K562 (cell line): ENCODE data around the gene HMCN1. TPM values are rescaled to one million over a fixed set of nuclear protein-coding genes. Genes with fewer than 3 reads are reported as not detected.

ENCODE experiments used
- ATAC-seq: fragments of 200-7000 bp; cut with Tn5 transposase; 3 replicates; pipeline ENCODE4 v1.9.1; 2020; ENCODE audit warnings: moderate library complexity
- BruUV-seq: library from RNA; stranded (reverse); fragments of 400-500 nt; replicated peaks from 2 replicates; lab custom pipeline; 2021; lab: Mats Ljungman, UMichigan
- CTCF ChIA-PET: fragments of 300-600 bp; formaldehyde crosslinking; extraction: SDS; loops from one replicate; lab custom pipeline; 2021; ENCODE audit warnings: low intra/inter-chr PET ratio; lab: Yijun Ruan, JAX
- POLR2A ChIA-PET: fragments of 300-600, 350-650 bp; sonication (Branson Sonifier 250); formaldehyde crosslinking; extraction: SDS; loops from one replicate; lab custom pipeline; 2021; ENCODE audit warnings: antibody characterized with exemption, inconsistent platforms; lab: Yijun Ruan, JAX
- DNase-seq, 4 experiments: peaks; one replicate each; pipeline versions ENCODE4 v3.0.0 to v3.0.0-alpha.2; 2011 to 2018; ENCODE audit warnings: low spot score in 3 of 4, mixed read lengths in 3 of 4; ENCODE audit errors: extremely low read depth in 1 of 4
- FAIRE-seq: peaks from 2 replicates; lab custom pipeline; 2011; peaks lifted over from hg19 to GRCh38; lab: Jason Lieb, UNC
- H2AFZ ChIP-seq: 2 replicates; pipeline ENCODE4 v1.6.0; 2011; ENCODE audit warnings: low read depth, low read length, control low read depth, inconsistent platforms
- H3K27ac ChIP-seq: fragments of 200-600 bp; 3 replicates; pipeline ENCODE4 v1.8.0; 2011; ENCODE audit warnings: low read depth, mild to moderate bottlenecking, control low read depth, inconsistent platforms, low read length, moderate library complexity, mixed read lengths; ENCODE audit errors: extremely low read depth
- H3K27me3 ChIP-seq, 2 experiments: fragments of 300-600 bp in 1 of 2; 2 replicates in 1 of 2; 3 replicates in 1 of 2; pipeline versions ENCODE4 v1.6.0 to v1.8.0; 2011; ENCODE audit warnings: inconsistent platforms in 2 of 2, low read length in 2 of 2, mild to moderate bottlenecking in 1 of 2, mixed read lengths in 1 of 2, moderate library complexity in 1 of 2; ENCODE audit not compliant: control insufficient read depth in 2 of 2, insufficient read depth in 2 of 2
- H3K36me3 ChIP-seq: fragments of 300-600 bp; 3 replicates; pipeline ENCODE4 v1.8.0; 2011; ENCODE audit warnings: mild to moderate bottlenecking, low read length, inconsistent platforms; ENCODE audit not compliant: control insufficient read depth, insufficient read depth
- H3K4me1 ChIP-seq, 2 experiments: fragments of 200-600 bp in 1 of 2; replicated peaks in 1 of 2; 2 replicates in 1 of 2; 3 replicates in 1 of 2; pipeline versions ENCODE4 v1.5.1 to v1.8.0; 2011; ENCODE audit warnings: inconsistent platforms in 2 of 2, low read length in 2 of 2, mild to moderate bottlenecking in 1 of 2, mixed read lengths in 1 of 2, moderate library complexity in 1 of 2; ENCODE audit not compliant: control insufficient read depth in 2 of 2, insufficient read depth in 2 of 2
- H3K4me2 ChIP-seq: 2 replicates; pipeline ENCODE4 v1.6.1; 2011; ENCODE audit warnings: low read length, control low read depth, inconsistent platforms, mixed read lengths; ENCODE audit not compliant: insufficient read depth
- H3K4me3 ChIP-seq: fragments of 200-600 bp; sonication (generic), shearing (Covaris generic); 2 replicates; pipeline ENCODE4 v1.5.1; 2016; ENCODE audit warnings: control low read depth, inconsistent platforms
- H3K79me2 ChIP-seq: fragments of 200-600 bp; 3 replicates; pipeline ENCODE4 v1.8.0; 2011; ENCODE audit warnings: low read length, inconsistent platforms; ENCODE audit not compliant: control insufficient read depth, insufficient read depth
- H3K9ac ChIP-seq, 2 experiments: 2 replicates each; pipeline versions ENCODE4 v1.6.0 to v1.6.1; 2011; ENCODE audit warnings: low read depth in 2 of 2, low read length in 2 of 2, control low read depth in 1 of 2, inconsistent platforms in 1 of 2, mild to moderate bottlenecking in 1 of 2, mixed read lengths in 1 of 2; ENCODE audit not compliant: insufficient read depth in 1 of 2
- H3K9me1 ChIP-seq: one replicate; pipeline ENCODE4 v1.6.0; 2011; ENCODE audit warnings: inconsistent platforms, mild to moderate bottlenecking, low read length, moderate library complexity; ENCODE audit not compliant: control insufficient read depth, insufficient read depth
- H3K9me3 ChIP-seq: replicated peaks from 2 replicates; pipeline ENCODE4 v1.5.1; 2011; ENCODE audit warnings: low read depth, low read length, inconsistent platforms; ENCODE audit not compliant: control insufficient read depth, insufficient read depth
- H4K20me1 ChIP-seq: replicated peaks from 2 replicates; pipeline ENCODE4 v1.6.1; 2011; ENCODE audit warnings: low read length, inconsistent platforms, mixed read lengths; ENCODE audit not compliant: control insufficient read depth, insufficient read depth
- CHD2 ChIP-seq: IDR thresholded peaks from 2 replicates; pipeline ENCODE4 v1.6.1; 2011; ENCODE audit warnings: low read depth, low read length
- FOXA1 ChIP-seq: fragments of 450-650 bp; IDR thresholded peaks from 2 replicates; pipeline ENCODE4 v1.6.1; 2016; ENCODE audit warnings: mild to moderate bottlenecking, borderline replicate concordance
- HNRNPL ChIP-seq: fragments of 200-400 bp; formaldehyde crosslinking; IDR thresholded peaks from 2 replicates; pipeline ENCODE4 v1.6.1; 2017; ENCODE audit warnings: low read depth, mild to moderate bottlenecking, low read length
- KDM1A ChIP-seq, 2 experiments: fragments of 450-650 bp; IDR thresholded peaks; 2 replicates each; pipeline ENCODE4 v1.6.1; 2016; ENCODE audit warnings: mild to moderate bottlenecking in 2 of 2
- NFIX ChIP-seq: fragments of 250-450 bp; sonication (Bioruptor Pico); IDR thresholded peaks from 2 replicates; pipeline ENCODE4 v1.4.0; 2020; ENCODE audit warnings: low read depth, mild to moderate bottlenecking, moderate library complexity
- RB1 ChIP-seq: fragments of 450-650 bp; IDR thresholded peaks from 2 replicates; pipeline ENCODE4 v1.6.1; 2017; ENCODE audit warnings: low read depth, mild to moderate bottlenecking
- SMARCB1 ChIP-seq: IDR thresholded peaks from 2 replicates; pipeline ENCODE4 v1.6.1; 2011; ENCODE audit warnings: improper control_type of control experiment, low read depth; ENCODE audit not compliant: insufficient read length
- SP1 ChIP-seq: sonication (generic); formaldehyde crosslinking; IDR thresholded peaks from 2 replicates; pipeline ENCODE4 v1.8.1; 2022; ENCODE audit warnings: mild to moderate bottlenecking, missing genetic modification reagents
- TEAD1 ChIP-seq, 2 experiments: fragments of 450-650 bp in 1 of 2; sonication (generic) in 1 of 2; formaldehyde crosslinking; IDR thresholded peaks; 2 replicates each; pipeline versions ENCODE4 v1.4.0 to v1.8.0; 2020 to 2022; ENCODE audit warnings: mild to moderate bottlenecking in 2 of 2, missing genetic modification reagents in 1 of 2
- U2AF1 ChIP-seq: fragments of 200-400 bp; formaldehyde crosslinking; optimal IDR thresholded peaks from 2 replicates; pipeline ENCODE3; 2017; ENCODE audit warnings: mild to moderate bottlenecking, low read depth, low read length, moderate library complexity
- USF2 ChIP-seq: sonication (generic); formaldehyde crosslinking; IDR thresholded peaks from 2 replicates; pipeline ENCODE4 v1.5.0; 2020; ENCODE audit warnings: missing genetic modification reagents
- WGBS: fragments of 100-300 bp; shearing (Covaris generic); methylation state at CpG from one replicate; pipeline ENCODE4 v1.1.6; 2016; ENCODE audit warnings: low coverage, mixed read lengths; ENCODE audit not compliant: insufficient coverage; ENCODE audit errors: missing lambda C conversion rate; 5-methylcytosine and 5-hydroxymethylcytosine counted together
- in situ Hi-C: fragments of 300-500 bp; cut with MboI; formaldehyde crosslinking; loops from 4 replicates; pipeline ENCODE4 v1.15.0; 2018; ENCODE audit warnings: inconsistent platforms, mixed read lengths
- intact Hi-C: fragments of 100-400 bp; cut with micrococcal nuclease; formaldehyde crosslinking; loops from 2 replicates; pipeline ENCODE4 v1.14.2; 2022
- polyA plus RNA-seq, 8 experiments: library from polyadenylated mRNA; depleted of rRNA in 4 of 8; stranded (reverse) in 5 of 8; unstranded in 3 of 8; fragments of >200 nt; fragmentation: Nextera tagmentation in 2 of 8; fragmentation: Illumina TruSeq in 1 of 8; extraction: Ambion mirVana in 2 of 8; extraction: Trizol in 1 of 8; gene quantifications; 2 replicates each; pipeline versions ENCODE4 v1.2.1 to v1.2.3, GENCODE V29; 2011 to 2014; ENCODE audit warnings: inconsistent platforms in 1 of 8, missing spikeins in 1 of 8
- total RNA-seq, 7 experiments: library from RNA; depleted of rRNA in 6 of 7; stranded (reverse); fragments of >200 nt in 6 of 7; fragmentation: Illumina TruSeq in 2 of 7; extraction: Trizol in 2 of 7; gene quantifications; 2 replicates each; pipeline versions ENCODE4 v1.2.1 to v1.2.3, GENCODE V29; 2011 to 2021; ENCODE audit warnings: low replicate concordance in 1 of 7

The HMCN1 gene
- total and polyA plus RNA-seq, 9 of the 15 experiments (the other 6 are each of a cell fraction or from before 2014, with no cell fraction given): 0.07 to 0.36 (median 0.21) TPM

GRCh38 chr1:185834371-185834905 is 100.2 kb downstream of the HMCN1 start:
- intact Hi-C loops: no loop called here
- Histone ChIP-seq H3K4me1 (no peaks in the 10 kb centered on the region), H3K9ac (no peak overlapping the region), H3K4me2 (no peak overlapping the region), H3K27me3 (no peaks in the 10 kb centered on the region), H3K4me3 (no peak overlapping the region), H3K27ac (no peak overlapping the region), H2AFZ (no peak overlapping the region), H4K20me1 (no peaks in the 10 kb centered on the region)
- FAIRE-seq (no peak), DNase-seq (no peak), ATAC-seq (no peak)
- 3% methylated on average over 2 of the region's 2 CpGs for WGBS
- POLR2A ChIA-PET: no interaction called here
- TF ChIP-seq CHD2 (no peak), SP1 (CRISPR knock-in tag) (no peak), USF2 (CRISPR knock-in tag) (no peak), KDM1A (IDR thresholded peaks at IDR 0.05) (no peak), NFIX (no peak), RB1 (no peak), HNRNPL (no peak), FOXA1 (no peak), SMARCB1 (no peak), TEAD1 (CRISPR knock-in tag; IDR thresholded peaks at IDR 0.05) (no peak), U2AF1 (no peak)
- TF ChIP-seq, all 486 proteins: peak for 0
- no TSS peak for BruUV-seq
- CTCF ChIA-PET: no interaction called here
- Histone ChIP-seq H3K9me1 (no peaks in the 10 kb centered on the region), H3K79me2 (no peaks in the 10 kb centered on the region), H3K9me3 (no peaks in the 10 kb centered on the region), H3K36me3 (no peaks in the 10 kb centered on the region)
- in situ Hi-C loops: no loop called here
